ENCODE results near the gene NDC1.

The NDC1 gene

DNA sequence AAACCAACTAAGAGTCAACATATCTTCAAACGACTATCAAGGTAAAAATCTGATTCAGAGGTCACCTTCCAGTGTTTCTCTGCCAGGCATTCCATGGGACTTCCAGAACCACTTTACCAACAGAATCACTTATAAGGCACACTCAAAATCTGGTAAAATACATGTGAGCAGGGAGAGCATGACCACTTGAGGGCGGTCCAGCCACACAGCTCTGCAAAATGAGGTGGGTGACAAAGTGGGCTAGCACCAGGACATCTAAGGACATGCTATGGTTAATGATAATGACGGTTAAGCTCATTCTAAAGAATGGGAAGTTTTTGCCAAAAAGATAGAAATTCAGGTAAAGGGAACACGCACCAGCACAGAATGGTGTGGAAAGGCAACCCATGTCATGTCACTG lies 74.6 kb downstream of the NDC1 start:
- DNase-seq: no peak

DNA sequence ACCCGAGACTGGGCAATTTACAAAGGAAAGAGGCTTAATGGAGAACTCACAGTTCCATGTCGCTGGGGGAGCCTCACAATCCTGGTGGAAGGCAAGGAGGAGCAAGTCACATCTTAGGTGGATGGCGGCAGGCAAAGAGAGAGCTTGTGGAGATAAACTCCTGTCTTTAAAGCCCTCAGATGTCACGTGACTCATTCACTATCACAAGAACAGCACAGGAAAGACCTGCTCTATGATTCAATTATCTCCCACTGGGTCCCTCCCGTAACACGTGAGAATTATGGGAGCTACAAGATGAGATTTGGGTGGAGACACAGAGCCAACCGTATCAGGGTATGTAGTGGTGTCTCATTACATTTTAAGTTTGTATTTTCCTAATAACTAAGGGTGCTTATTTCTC lies 77.6 kb downstream of the NDC1 start:
- DNase-seq: peak; percentile 20

DNA sequence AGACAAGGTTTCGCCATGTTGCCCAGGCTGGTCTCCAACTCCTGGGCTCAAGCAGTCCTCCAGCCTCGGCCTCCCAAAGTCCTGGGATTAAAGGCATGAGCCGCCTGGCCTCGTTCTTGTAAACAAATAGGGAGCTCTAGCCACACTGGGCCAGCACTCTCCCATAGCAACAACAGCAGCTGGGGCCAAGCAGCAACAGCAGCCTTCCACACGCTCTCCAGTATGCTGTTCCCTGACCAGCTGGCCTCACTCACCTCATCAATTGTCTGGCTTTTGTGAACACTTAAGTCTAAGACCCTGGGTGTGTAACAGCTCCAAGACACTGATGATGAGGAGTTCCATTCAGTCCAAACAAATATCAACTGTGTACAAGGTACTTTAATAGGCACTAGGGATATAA lies 82.2 kb downstream of the NDC1 start:
- DNase-seq: peak; percentile 60

DNA sequence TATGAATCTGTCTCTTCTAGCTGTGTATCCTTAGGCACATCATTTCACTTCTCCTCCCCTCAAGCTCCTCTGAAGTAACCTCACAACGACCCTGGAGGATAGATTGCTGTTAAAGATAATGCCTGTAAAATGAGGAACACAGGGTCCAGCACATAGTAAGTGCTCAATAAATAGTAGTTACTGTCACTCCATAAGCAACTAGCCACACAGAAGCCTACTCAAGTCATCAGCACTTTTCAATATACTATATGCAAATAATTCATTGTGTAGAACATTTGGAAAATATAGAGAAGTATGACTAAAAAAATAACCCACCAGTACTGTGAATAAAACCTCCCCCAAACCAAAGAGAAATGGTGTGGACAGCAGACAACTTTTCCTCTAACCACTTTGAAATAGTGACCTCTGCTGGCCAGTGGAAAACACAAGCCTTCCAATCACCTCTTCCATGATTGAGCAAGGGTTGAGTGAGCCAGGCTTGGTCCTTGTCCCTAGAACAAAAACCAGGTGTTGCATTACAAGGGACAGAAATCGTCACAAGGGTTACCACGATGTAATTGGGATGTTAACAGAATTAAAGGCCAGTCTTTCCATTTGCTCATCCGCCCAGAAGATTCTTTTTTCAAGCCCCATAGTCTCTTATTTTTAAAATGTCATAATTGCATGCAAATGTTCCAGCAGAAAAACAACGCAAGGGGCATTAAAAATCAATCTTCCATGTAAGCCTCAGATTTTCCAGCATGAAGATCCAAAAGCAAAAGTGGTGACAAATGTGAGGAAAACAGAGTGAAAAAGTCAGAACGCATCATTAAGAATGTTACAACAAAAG lies 83.4 kb downstream of the NDC1 start:
- DNase-seq: peak; percentile 81

DNA sequence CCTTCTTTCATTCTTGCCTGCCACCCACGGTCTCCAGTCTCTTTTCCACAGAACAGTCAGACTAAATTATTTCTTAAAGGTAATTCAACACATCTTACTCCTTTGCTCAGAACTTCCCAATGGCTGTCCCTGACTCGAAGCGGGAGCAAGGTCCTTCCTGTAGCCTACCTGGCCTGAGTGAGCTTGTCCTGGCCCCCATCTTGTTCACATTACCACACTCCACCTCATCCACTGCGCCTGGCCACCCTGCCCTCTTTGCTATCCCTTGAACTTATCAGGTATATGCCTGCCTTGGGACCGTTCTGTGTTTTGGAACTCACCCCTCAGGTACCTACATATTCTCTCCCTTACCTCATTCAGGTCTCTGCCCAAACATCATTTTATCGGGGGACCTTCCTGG lies 85.8 kb downstream of the NDC1 start:
- DNase-seq: no peak

DNA sequence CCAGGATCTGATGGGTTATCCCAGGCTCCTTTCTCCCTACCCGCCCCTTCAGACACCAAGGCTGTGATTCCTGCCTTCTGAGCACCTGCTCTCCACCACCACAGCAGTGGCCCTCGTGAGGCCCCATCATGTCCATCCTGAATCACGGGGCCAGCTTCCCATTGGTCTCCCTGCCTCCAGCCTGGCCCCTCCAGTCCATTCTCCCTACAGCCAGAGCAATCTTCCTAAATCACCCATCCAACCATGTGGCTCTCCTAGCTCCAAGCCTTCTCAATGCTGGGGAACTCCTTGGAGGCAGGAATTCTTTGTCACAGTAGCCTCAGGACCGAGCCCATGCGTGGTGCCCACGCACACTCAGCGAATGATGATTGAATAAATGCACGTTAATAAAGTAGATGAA lies 90.3 kb downstream of the NDC1 start:
- DNase-seq: no peak

DNA sequence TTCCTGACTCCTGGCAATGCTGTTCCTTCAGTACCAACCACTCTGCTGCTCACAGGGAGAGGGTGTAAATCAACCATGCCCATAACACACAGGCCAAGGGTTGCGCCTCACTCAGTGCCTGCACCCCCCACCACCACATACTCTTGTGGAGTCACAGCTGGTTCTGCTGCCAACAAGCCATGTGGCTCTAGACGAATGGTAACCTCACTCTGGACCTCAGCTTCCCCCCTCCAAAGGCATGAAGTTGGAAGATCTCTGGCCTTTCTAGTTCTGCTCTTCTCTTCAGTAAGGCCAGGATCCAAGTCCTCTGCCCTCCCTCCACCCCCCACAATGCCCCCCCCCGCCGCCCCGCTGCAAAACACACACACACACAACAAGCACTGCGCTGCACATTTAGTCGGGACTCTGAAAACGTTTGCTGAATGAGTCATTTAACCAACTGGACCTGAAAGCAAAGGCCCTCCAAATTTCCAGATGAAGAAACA lies 97.4 kb downstream of the NDC1 start:
- no peak for DNase-seq

DNA sequence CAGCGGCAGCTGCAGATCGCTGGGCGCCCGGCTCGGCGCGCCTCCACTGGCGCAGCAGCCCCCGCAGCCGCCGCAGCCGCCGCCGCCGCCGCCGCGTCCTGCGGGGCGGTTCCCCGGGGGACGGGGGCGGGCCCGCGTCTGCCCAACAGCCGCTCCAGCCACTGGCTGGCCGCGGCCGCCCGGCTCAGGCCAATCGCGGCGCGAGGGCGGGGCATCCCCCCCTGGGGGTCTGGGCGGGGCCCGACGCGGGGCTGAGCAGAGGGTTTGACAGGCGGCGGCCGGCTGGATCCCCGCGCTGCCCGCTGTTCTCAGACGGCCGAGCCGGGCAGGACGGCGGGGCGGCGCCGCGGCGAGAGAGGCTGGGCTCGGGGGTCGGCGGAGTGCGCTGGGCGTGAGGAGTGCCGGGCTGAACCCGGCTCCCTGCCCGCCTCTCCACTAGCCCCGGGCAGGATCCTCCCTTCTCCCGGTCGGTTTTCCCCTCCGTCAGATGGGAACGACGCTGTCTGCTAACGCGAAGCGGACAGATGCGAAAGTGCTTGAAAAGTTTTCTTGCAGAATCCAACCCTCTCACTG lies 98.9 kb downstream of the NDC1 start, which contains the start of gene GLIS1:
Gene GLIS1, minus strand, starts transcription at position 56 of the 573 bp plus-strand sequence. CDS start 1,100 bp downstream, outside the sequence.
- DNase-seq: peak; percentile 94

DNA sequence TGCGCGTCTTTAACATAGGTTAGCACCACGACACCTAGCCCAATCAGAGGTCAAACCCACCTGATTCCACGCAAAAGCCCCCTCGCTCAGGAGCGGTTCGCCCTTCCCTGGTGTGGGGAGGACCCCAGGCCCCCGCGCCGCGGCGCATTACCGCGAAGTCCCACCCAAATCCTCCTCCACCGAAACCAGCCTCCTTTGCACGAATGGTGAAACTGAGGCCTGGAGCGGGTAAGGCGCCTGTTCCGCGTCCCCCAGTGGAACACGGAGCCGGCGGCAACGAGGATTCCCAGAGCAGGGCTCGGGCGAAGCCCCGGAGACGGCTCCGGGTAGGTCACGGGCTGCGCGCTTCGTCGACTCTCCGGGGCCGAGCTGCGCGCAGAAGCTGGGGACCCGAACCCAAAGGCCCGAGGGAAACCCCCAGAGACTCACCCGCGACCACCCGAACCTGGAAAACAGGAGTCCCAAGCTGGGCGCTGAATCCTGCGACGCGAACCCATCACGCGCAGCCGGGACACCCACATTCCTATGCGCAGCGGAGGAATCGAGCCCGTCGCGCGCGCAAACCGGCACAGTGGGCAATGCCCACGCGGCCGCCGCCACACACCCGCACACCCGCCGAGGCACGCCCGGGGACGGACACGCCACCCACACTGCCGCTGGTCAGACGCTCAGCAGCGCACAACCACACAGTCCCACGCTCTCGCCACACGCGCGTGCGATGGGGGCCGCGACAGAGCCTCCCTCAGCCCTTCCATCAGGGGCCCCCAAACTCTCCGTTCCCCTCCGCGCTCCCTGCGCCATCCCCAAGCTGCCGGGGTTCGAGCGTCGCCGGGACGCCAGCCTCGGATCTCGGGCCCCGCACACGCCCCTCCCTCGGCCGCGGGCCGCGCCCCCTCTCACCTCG lies 99.6 kb downstream of the NDC1 start:
- DNase-seq: no peak

DNA sequence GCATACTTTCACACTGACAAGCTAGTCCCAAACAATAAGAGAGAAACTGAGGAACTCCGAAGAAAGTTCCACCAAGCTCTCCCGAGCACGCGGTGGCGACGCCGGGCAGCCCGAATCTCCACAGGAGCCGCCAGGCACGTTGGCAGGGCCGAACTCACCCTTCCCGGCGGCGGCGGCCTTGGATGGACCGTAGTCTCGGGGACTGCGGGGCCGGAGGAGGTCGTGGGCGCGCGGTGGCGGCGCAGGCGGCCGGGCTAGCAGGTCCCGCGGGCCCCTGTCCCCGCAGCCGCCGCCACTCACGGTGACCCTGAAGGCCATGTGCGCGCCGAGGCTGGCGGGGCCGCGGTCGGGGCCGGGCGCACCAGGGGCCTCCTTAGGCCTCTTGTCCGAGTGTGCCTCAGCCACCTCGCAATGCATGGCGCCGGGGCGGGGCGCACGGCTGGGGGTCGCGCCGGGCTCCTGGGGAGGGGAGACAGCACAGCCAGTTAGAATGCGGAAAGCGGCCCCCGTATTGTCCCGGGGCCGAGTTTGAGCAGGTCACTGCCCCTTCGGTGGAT lies 100.4 kb downstream of the NDC1 start:
- DNase-seq: no peak

DNA sequence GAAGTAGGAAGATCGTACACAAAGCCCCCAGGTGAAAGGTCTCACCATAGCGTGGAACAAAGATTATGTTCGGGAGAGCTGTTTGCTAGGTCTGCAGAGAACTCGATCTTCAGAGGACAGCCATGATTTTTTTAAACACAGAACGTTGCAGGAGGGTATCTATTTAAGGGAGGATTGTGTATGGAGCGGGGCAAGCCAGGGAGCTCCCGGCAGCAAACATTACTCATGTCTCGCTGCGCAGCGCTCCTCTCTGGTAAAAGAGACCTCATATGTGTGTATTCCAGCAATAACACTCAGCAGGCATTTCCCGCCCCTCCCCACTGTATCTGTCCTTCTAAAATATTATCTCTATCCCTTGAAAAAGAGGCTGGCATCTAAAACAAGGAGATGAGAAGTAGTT lies 101.8 kb downstream of the NDC1 start:
- no peak for DNase-seq

DNA sequence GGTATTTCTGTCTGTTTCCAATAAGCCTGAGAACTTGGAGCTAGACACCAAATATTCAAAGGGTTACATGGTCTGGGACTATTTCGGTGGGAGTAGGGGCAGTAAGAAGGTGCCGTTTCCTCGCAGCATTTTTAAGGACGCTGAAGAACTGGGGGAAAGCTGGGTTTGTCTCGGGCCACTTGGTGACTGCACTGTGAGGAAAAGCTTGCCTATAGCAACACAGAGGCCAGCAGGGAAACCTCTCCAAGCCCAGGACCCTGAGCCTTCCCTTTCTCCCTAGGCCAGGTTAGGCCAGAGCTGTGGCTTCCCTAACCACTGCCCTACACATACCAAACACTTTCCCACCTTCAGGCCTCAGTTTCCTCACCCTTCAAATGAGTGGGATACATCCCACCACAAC lies 102.4 kb downstream of the NDC1 start:
- DNase-seq: no peak

DNA sequence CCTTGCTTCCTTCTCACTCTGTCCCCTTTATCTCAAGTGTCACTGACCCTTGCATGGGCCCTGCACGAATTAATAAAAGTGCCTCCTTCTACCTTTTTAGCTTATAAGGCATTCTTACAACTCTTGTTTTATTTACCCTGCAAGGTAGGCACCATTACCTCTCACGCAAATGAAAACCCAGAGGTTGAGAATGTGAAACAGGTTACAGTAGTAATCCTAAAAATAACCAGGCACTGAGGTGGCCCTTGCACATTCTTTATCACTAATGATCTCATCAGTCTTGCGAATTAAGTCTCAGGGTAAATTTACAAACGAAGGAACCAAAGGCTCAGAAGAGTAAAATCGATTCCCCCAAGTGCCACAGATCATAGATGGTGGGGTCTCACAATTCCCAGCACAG lies 102.8 kb downstream of the NDC1 start:
- no peak for DNase-seq

DNA sequence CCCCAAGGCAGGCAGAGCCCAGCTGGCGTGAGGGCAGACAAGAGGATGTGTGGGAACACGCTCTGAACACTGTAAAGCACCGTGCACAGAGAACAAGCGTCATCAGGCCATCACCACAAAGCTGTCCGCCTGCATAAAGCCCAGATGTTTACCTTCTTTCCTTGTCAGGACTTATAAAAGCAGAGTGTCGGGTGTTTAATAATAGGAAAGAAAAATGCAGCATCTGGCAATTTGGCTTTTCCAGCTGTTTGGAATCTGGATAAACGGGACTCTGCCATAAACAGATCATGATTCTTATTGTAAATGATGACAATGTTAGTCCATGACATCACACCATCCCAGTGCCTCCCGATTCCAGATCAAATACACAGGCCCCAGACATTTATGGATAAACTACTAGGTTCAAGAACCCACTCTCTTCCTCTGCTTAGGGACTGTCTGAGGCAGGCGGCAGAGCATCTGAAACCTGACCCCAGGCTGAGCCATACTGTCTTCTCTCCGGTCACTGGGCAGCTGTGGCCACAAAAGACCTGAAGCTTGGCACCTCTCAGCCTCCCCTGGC lies 103.4 kb downstream of the NDC1 start:
- DNase-seq: no peak

DNA sequence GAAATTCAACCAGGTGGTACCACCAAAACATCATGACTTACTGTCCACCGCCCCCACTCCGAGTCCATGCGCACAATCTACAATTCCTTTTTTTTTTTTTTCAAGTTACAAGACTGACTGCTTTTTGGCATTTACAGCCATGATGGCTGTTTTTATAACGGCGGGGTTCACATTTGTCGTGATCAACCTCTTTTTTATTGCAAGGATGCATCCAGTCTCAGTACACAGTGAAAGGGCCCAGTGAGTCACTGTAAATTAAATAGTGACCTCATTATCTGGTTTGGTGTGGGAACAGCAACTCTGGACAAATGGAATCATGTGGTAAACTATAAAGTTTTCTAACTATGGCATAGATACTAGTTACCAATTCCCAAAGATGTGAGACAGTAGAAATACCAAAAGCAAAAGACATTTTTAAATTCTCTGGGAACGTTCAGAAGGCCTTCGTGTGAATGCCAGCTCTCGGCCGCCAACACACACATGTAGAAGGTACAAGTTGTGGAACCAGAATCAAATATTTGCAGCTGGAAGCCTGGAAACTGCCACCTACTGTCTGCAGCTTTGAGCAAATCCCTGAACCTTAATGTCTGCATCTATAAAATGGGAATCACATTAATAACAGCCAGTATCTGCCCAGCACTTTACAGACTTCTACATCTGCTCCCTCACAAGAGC lies 104.0 kb downstream of the NDC1 start:
- DNase-seq: no peak

DNA sequence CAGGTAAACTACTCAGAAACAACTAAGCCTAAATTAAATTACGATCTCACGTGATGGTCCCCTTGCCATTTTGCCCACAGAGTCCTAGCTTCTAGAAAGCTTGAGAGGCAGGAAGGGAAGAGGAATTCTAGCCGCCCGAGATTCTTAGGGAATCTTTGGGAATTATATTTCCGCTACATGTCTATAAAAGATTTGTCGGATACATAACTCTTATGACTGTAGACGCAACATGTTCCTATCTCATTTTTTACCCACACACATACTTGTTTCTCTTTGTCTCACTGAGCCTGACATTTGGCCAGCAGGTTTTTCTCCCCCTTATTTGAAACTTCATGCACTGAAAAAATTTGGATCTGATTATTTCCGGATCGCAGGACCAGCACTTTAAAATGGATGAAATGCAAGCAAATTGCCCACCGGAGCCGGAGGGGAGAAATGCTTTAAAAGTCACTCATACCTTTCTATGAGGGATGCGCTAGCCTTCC lies 104.6 kb downstream of the NDC1 start:
- DNase-seq: peak; percentile 51

DNA sequence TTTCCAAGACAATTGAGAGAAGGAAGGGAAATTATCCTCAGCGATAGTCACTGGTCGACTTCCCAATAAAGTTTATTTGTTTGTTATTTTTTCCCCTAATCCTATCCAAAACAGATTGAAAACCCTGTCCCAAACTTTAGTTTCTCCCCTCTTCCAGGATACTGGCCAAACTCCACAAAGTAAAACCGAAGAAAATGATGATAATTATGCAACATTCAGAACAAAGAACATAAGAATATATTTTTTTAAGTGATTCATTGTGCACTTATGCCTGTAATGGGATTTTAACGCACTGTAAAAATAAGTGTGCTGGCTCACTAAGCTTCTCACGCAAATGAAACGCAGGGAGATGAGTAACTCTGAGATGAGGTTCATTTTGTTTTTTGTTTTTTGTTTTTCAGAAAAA lies 105.2 kb downstream of the NDC1 start:
- DNase-seq: no peak

DNA sequence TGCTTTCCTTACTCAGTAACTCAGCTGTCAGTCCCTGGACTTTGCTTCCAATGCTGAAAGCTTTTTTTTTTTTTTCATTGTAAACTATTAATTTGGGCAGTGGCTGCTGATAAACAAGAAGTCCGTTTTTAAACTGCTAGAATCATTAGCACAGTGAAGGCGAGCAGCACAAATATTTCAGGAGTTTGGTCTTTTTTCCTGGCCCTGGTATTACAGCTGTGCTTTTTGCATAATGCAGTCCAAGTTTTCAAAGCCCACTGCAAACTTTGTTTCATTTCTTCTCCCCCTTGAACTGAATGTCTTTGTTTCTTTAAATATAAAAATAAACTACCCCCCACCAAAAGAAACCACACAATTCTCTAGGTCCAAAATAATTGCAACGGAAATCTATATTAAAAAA lies 105.7 kb downstream of the NDC1 start:
- DNase-seq: no peak

DNA sequence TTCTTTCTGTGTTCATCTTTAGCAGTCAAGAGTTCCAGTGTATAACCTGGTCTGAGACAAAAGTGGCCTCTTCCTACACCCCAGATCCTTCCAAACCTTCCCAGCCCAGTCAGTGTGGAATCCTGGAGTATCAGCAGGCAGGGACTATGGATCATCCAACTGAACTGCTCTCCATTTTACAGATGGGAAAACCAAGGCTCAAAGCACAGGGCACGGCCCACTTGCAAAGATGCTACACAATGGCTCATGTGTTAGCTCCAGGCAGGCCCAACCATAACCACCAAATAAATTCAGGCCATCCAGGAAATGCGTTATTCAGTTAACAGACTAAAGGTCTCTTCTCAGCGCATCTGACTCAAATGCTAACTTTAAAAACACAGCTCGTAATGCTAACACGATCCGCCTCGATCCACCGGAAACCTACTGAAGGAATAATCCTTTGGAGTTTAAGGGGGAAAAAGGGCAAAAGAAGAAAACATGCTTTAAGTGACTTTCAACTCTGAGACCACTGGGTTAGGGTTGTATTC lies 106.3 kb downstream of the NDC1 start:
- no peak for DNase-seq

DNA sequence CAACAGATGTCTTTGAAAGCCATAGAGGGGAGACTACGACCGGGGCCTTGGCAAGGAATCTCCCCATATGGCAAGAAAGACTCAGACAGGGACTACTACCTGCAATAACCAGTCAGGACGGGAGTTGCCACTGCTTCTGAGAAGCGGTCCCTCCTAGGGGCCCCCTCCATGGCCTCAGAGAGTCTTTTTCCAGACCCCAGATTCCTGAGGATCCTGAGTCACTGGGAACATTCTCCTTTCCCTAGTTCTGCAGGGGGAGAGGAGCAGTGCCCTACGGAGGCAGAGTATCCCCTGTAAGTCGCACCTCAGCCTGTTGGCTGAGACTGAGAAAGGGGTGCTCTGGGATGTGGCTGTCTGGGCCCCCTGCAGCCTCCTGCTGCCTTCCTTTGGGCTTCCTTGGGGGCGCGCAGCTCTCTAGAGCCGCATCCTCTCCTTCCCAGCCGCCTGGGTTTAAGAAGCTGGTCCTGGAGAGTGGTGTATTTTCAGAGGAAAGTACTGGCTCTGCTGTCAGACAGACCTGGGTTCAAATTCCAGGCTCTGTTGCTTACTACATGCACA lies 107.0 kb downstream of the NDC1 start:
- no peak for DNase-seq

DNA sequence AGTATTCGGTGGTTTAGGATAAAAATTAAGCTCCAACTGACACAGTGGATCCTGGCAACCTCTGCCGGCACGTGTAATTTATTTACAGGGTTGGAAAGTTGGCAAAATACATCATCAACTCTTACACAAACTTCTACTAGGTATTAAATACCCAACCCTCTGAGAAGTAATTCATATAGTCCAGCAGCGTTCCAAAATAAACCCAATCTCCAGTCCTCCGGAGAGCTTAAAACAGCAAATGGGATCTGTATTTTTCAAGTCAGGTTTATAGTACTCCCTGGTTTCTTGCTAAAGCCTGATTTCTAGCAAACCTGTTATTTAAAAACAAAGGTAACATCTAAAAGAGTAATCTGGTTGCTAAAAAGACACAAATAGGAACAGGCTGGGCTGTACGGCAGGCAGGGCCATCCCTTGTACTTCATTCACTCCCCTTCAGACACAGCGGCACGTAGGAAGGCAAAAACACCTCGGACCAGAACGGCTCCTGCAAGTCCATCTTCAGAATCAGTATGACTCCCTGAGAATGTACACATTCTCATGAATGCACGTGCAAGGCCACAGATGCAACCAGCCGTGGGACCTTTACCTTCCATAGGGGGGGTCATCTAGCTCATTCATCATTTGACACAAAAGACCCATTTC lies 107.8 kb downstream of the NDC1 start:
- no peak for DNase-seq

Measured in NCI-H82 (cell line).